ENCODE results near the gene TMEM52B. TPM values are rescaled to one million over a fixed set of nuclear protein-coding genes. Genes with fewer than 3 reads are reported as not detected.

The TMEM52B gene
- total and polyA plus RNA-seq, 4 donors, result 0.37 TPM; not detected in 3

Other genes starting within 250 kb of the TMEM52B start
- gene CLEC2A, start 246.7 kb upstream of the TMEM52B start, total RNA-seq, result not detected
- not detected for gene CLEC2A, start 246.7 kb upstream of the TMEM52B start, polyA plus RNA-seq
- gene CLEC12A, start 207.6 kb upstream of the TMEM52B start, total RNA-seq, result 1 to 10 TPM; 2.3 to 3.4 TPM
- gene CLEC12A, start 207.6 kb upstream of the TMEM52B start, polyA plus RNA-seq, result 1 to 10 TPM; 3.0 to 4.7 TPM
- 10 to 100 TPM; 28.0 to 29.8 TPM for gene CLEC1B, start 179.9 kb upstream of the TMEM52B start, total RNA-seq
- 10 to 100 TPM; 33.2 to 36.4 TPM for gene CLEC1B, start 179.9 kb upstream of the TMEM52B start, polyA plus RNA-seq
- under 1 TPM; 0.17 to 0.23 TPM for gene CLEC12B, start 168.4 kb upstream of the TMEM52B start, total RNA-seq
- gene CLEC12B, start 168.4 kb upstream of the TMEM52B start, polyA plus RNA-seq, result under 1 TPM; 0.16 to 0.24 TPM
- gene CLEC9A, start 148.3 kb upstream of the TMEM52B start, total RNA-seq, result under 1 TPM in 1 of 2 donors, not detected in 1; 0.14 TPM
- gene CLEC9A, start 148.3 kb upstream of the TMEM52B start, polyA plus RNA-seq, result under 1 TPM in 1 of 2 donors, not detected in 1; 0.03 TPM
- 1 to 10 TPM in 1 of 2 donors, under 1 TPM in 1; 0.09 to 2.1 TPM for gene CLEC1A, start 80.0 kb upstream of the TMEM52B start, total RNA-seq
- gene CLEC1A, start 80.0 kb upstream of the TMEM52B start, polyA plus RNA-seq, result 1 to 10 TPM; 1.1 to 1.2 TPM
- 1 to 10 TPM; 3.6 to 7.0 TPM for gene CLEC7A, start 48.8 kb upstream of the TMEM52B start, total RNA-seq
- 1 to 10 TPM; 2.8 to 3.9 TPM for gene CLEC7A, start 48.8 kb upstream of the TMEM52B start, polyA plus RNA-seq
- gene OLR1, start 6.9 kb upstream of the TMEM52B start, total RNA-seq, result under 1 TPM in 1 of 2 donors, not detected in 1; 0.37 TPM
- under 1 TPM in 1 of 2 donors, not detected in 1; 0.13 TPM for gene OLR1, start 6.9 kb upstream of the TMEM52B start, polyA plus RNA-seq
- gene GABARAPL1, start 33.8 kb downstream of the TMEM52B start, total RNA-seq, result 10 to 100 TPM; 50.8 to 55.1 TPM
- 100 to 1,000 TPM in 1 of 2 donors, 10 to 100 TPM in 1; 18.0 to 118 TPM for gene GABARAPL1, start 33.8 kb downstream of the TMEM52B start, polyA plus RNA-seq
- 1 to 10 TPM; 1.1 to 5.0 TPM for gene KLRD1, start 128.8 kb downstream of the TMEM52B start, total RNA-seq
- 1 to 10 TPM in 1 of 2 donors, under 1 TPM in 1; 0.60 to 1.8 TPM for gene KLRD1, start 128.8 kb downstream of the TMEM52B start, polyA plus RNA-seq
- gene KLRK1, start 211.0 kb downstream of the TMEM52B start, total RNA-seq, result 1 to 10 TPM in 1 of 2 donors, under 1 TPM in 1; 0.98 to 4.0 TPM
- gene KLRK1, start 211.0 kb downstream of the TMEM52B start, polyA plus RNA-seq, result 1 to 10 TPM; 1.1 to 1.6 TPM
- gene KLRC4, start 230.7 kb downstream of the TMEM52B start, total RNA-seq, result 1 to 10 TPM in 1 of 2 donors, under 1 TPM in 1; 0.42 to 1.3 TPM
- under 1 TPM; 0.17 to 0.22 TPM for gene KLRC4, start 230.7 kb downstream of the TMEM52B start, polyA plus RNA-seq
- under 1 TPM; 0.14 to 0.50 TPM for gene KLRC3, start 241.6 kb downstream of the TMEM52B start, total RNA-seq
- under 1 TPM in 1 of 2 donors, not detected in 1; 0.08 TPM for gene KLRC3, start 241.6 kb downstream of the TMEM52B start, polyA plus RNA-seq